ENCODE results near the gene FBXO36. TPM values are rescaled to one million over a fixed set of nuclear protein-coding genes. Genes with fewer than 3 reads are reported as not detected.

FBXO36 gene
- total RNA-seq, 1 experiment from 2014 or later: 3.1 TPM

DNA sequence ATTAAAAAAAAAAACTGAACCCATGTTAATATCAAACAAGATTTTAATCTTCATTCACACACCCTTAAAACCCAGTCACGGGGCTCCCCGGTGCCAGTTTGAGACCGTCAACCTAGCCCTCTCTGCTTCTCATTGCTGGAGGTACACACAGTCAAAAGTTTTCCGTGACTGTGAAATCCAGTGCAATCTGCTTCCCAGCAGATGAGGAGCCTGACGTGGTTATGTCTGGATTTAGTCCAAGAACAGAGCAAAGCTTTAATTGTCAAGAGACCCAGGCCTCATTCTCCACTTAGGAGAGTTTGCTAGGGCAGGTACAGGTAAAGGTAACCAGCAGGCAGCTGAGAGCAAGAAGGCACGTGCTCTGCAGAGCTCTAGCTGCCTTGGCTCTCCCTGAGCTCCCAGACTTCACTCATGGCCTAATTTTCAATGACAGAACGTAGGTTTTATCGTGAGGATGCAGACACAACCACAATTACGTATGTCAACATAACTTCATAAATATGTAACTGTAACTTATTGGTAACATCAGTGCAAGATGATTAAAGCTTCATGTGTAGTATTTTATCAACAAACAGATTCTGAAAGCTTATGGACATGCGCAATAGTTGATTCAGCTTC lies 90.1 kb downstream of the FBXO36 start:
- ChIA-PET CTCF (interaction anchor here (0.6 kb wide), 1 partner anchor 148 kb away, joined by 6 read pairs; no protein-coding TSS in a partner anchor), POLR2A (ENCODE audit: low non-redundant PET) (interaction anchor here (0.6 kb wide), 1 partner anchor 9 kb away, joined by 3 read pairs; no protein-coding TSS in a partner anchor)
- no TSS peak for BruUV-seq (replicated peaks)
- no peak for DNase-seq (ENCODE audit: low spot score)
- H3K4me1 ChIP-seq (ENCODE audit: insufficient read depth, low read length, poor library complexity, severe bottlenecking): no peaks in the 10 kb centered on the region
- TF ChIP-seq, protein P1, sequence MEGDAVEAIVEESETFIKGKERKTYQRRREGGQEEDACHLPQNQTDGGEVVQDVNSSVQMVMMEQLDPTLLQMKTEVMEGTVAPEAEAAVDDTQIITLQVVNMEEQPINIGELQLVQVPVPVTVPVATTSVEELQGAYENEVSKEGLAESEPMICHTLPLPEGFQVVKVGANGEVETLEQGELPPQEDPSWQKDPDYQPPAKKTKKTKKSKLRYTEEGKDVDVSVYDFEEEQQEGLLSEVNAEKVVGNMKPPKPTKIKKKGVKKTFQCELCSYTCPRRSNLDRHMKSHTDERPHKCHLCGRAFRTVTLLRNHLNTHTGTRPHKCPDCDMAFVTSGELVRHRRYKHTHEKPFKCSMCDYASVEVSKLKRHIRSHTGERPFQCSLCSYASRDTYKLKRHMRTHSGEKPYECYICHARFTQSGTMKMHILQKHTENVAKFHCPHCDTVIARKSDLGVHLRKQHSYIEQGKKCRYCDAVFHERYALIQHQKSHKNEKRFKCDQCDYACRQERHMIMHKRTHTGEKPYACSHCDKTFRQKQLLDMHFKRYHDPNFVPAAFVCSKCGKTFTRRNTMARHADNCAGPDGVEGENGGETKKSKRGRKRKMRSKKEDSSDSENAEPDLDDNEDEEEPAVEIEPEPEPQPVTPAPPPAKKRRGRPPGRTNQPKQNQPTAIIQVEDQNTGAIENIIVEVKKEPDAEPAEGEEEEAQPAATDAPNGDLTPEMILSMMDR (conservative IDR thresholded peaks at IDR 0.05; ENCODE audit: low read depth, low read length): no peak
- no peak for TF ChIP-seq EZH2 (IDR thresholded peaks at IDR 0.05; ENCODE audit: borderline replicate concordance, low read depth, low read length, poor library complexity, severe bottlenecking)
- H3K9me3 ChIP-seq (ENCODE audit: low read depth, low read length, poor library complexity, severe bottlenecking): no peaks in the 10 kb centered on the region
- no peaks in the 10 kb centered on the region for H3K36me3 ChIP-seq (ENCODE audit: insufficient read depth, low read length, poor library complexity, severe bottlenecking)
- H3K27me3 ChIP-seq (replicated peaks; ENCODE audit: insufficient read depth, low read depth, low read length, poor library complexity): no peaks in the 10 kb centered on the region
- H3K4me3 ChIP-seq (ENCODE audit: low read depth, low read length, poor library complexity, severe bottlenecking): no peak overlapping the region
- no peak overlapping the region for H3K27ac ChIP-seq (ENCODE audit: low read depth, low read length, poor library complexity, severe bottlenecking)
- intact Hi-C loops (cut with micrococcal nuclease; ENCODE audit: unreplicated experiment): no loop called here

DNA sequence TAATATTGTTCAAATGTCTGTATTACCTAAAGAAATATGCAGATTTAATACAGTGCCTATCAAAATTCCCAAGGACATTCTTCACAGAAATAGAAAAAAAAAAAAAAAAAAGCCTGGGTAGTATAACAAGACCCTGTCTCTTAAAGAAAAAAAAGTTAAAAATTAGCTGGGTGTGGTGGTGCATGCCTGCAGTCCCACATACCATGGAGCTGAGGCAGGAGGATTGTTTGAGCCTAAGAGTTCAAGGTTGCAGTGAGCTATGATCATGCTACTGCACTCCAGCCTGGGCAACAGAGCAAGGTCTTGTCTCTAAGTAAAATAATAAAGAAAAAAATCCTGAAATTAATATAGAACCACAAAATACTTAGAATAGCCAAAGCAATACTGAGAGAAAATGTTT lies 94.5 kb downstream of the FBXO36 start:
- no peaks in the 10 kb centered on the region for H3K36me3 ChIP-seq (ENCODE audit: insufficient read depth, low read length, poor library complexity, severe bottlenecking)
- H3K9me3 ChIP-seq (ENCODE audit: low read depth, low read length, poor library complexity, severe bottlenecking): no peaks in the 10 kb centered on the region
- TF ChIP-seq EZH2 (IDR thresholded peaks at IDR 0.05; ENCODE audit: borderline replicate concordance, low read depth, low read length, poor library complexity, severe bottlenecking): no peak
- TF ChIP-seq, protein P1 (conservative IDR thresholded peaks at IDR 0.05; ENCODE audit: low read depth, low read length): no peak
- no peaks in the 10 kb centered on the region for H3K27me3 ChIP-seq (replicated peaks; ENCODE audit: insufficient read depth, low read depth, low read length, poor library complexity)
- no peak for DNase-seq (ENCODE audit: low spot score)
- ChIA-PET POLR2A (ENCODE audit: low non-redundant PET) (no interaction called here), CTCF (no interaction called here)
- no peak overlapping the region for H3K27ac ChIP-seq (ENCODE audit: low read depth, low read length, poor library complexity, severe bottlenecking)
- intact Hi-C loops (cut with micrococcal nuclease; ENCODE audit: unreplicated experiment): no loop called here
- no peaks in the 10 kb centered on the region for H3K4me1 ChIP-seq (ENCODE audit: insufficient read depth, low read length, poor library complexity, severe bottlenecking)
- no peak overlapping the region for H3K4me3 ChIP-seq (ENCODE audit: low read depth, low read length, poor library complexity, severe bottlenecking)
- no TSS peak for BruUV-seq (replicated peaks)

DNA sequence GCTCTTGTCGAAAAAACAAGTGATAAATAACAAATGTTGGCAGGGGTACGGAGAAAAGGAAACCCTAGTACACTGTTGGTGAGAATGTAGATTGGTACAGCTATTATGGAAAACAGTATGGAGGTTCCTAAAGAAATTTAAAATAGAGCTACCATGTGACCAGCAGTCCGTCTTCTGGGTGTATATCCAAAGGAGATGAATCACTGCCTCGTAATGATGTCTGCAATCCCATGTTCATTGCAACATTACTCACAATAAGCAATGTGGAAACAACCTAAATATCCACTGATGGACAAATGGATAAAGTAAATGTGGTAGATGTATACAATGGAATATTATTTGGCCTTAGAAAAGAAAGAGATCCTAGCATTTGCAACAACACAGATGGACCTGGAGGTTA lies 95.8 kb downstream of the FBXO36 start:
- ChIA-PET CTCF (no interaction called here), POLR2A (ENCODE audit: low non-redundant PET) (no interaction called here)
- no peaks in the 10 kb centered on the region for H3K4me1 ChIP-seq (ENCODE audit: insufficient read depth, low read length, poor library complexity, severe bottlenecking)
- no peak overlapping the region for H3K27ac ChIP-seq (ENCODE audit: low read depth, low read length, poor library complexity, severe bottlenecking)
- DNase-seq (ENCODE audit: low spot score): no peak
- H3K36me3 ChIP-seq (ENCODE audit: insufficient read depth, low read length, poor library complexity, severe bottlenecking): no peaks in the 10 kb centered on the region
- BruUV-seq (replicated peaks): no TSS peak
- TF ChIP-seq EZH2 (IDR thresholded peaks at IDR 0.05; ENCODE audit: borderline replicate concordance, low read depth, low read length, poor library complexity, severe bottlenecking): no peak
- TF ChIP-seq, protein P1 (conservative IDR thresholded peaks at IDR 0.05; ENCODE audit: low read depth, low read length): no peak
- intact Hi-C loops (cut with micrococcal nuclease; ENCODE audit: unreplicated experiment): no loop called here
- H3K27me3 ChIP-seq (replicated peaks; ENCODE audit: insufficient read depth, low read depth, low read length, poor library complexity): no peaks in the 10 kb centered on the region
- no peak overlapping the region for H3K4me3 ChIP-seq (ENCODE audit: low read depth, low read length, poor library complexity, severe bottlenecking)
- no peaks in the 10 kb centered on the region for H3K9me3 ChIP-seq (ENCODE audit: low read depth, low read length, poor library complexity, severe bottlenecking)

All from A673 (cell line).